Hematopoietic multipotent progenitor cell treated with erythropoietin and hydrocortisone succinate and interleukin-3 and kit ligand, for 15 days (in vitro differentiated cells): ENCODE data around the gene ASCC3.
"Not testable (repeated sequence)": the region's sequence is repeated elsewhere in the genome, so short reads cannot be mapped to it uniquely, and the experiment has no call there.

Experiments
- DNase-seq: peaks from one replicate; pipeline ENCODE4 v3.0.0-alpha.2; 2015; ENCODE audit warnings: low spot score

The ASCC3 gene

DNA sequence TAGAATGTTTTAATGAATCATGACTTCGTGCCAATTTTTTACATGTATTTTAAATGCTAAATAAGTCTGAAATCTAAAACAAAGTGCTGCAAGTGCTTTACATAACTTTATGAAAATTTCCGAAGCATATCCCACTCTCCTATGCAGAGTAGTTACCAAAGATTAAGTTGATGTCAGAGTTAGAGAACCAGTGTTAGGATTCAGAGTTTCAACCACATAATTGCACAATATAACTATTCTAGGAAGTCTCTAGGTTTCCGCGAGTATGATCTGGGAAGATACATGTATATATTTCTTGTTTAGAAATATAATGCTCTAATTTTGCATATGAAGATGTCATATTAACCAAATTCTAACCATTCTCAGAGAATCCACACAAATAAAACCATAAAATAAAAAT, 74.8 kb downstream of the ASCC3 start:
- no peak for DNase-seq

DNA sequence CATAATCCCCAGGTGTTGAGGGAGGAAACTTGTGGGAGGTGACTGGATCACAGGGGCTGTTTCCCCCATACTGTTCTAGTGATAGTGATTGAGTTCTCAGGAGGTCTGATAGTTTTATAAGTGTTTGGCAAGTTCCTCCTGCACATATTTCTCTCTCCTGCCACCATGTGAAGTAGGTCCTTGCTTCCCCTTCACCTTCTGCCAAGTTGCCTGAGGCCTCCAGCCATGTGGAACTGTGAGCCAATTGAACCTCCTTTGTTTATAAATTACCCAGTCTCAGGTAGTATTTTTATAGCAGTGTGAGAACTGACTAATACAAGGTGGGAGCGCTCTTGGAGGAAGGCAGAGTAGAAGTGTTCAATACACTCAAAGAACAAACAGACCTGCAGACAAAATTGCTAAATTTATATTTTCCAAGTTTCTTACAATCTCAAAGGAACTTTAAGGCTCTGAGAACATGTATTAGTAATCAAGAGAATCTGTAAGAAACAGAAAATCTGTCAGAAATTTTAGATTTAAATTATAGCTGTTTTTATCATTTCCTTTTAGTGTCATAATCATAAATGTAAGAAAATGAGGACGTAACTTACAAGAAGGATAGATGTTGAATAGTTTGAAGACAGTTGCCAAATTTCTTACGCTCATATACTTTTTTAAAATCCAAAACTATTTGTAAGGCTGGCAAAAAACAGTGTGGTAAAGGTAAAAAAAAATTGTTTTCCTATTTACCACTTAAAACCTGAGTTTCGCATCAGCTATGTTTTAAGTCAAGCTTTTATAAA, 77.7 kb downstream of the ASCC3 start:
- no peak for DNase-seq

DNA sequence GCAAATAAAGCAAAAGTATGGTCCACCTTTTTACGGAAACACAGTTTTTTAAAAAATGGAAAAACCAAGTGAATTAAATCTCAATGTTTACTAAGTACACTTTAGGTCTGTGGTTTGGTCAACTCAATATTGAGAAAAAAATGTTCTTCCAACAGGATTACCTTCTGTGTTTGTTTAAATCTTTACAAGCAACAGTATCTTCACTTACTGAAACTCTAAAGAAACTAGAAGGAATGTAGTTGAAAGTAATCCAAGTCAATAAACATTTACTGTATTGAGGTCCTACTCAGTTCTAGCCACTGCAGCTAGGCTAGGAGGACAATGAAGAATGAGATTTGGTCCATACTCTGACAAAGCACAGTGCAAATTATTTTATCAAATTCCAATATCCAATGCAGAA, 80.1 kb downstream of the ASCC3 start:
- no peak for DNase-seq

DNA sequence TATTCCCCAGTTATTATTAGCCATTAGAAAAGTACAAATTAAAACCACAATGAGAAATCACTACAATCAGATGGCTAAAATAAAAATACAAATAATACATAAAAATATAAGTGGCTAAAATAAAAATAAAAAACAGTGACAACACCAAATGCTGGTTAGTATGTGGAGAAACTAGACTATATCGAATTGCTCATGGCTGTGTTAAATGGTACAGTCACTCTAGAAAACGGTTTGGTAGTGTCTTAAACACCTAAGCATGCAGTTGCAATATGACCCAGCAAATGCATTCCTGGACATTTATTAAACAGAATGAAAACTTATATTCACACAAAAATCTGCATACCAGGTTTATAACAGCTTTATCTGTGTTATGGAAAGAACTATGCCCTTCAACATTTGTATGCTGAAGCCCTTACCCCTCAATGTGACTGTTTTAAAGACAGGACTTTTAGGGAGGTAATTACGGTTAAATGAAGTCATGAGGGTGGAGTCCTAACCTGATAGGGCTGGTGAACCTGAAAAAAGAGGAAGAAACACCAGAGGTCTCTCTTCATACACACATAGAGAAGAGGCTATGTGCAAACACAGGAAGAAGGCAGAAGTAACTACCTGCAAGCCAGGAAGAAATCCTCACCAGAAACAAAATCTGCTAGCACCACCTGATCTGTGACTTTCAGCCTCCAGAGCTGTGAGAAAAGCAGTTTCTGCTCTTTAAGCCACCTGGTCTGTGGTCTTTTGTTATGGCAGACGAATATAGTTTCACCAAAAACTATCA, 84.9 kb downstream of the ASCC3 start:
- DNase-seq, result no peak

DNA sequence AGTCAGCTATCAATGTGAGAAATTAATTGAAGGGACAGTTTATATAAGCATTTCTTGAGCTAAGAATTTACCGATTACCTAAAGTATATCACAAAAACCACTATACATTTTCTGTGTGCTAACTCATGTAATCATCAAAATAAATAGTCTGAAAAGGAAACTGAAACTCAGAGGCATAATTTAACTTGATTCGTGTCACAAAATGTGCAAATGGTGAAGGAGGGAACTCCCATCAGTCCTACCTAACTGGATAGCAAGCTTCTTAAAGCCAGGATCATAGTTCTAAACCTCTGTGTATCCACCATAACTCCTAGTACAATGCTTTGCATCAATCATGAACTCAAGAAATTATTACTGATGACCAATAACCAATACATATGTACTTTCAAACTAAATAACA, 91.0 kb downstream of the ASCC3 start:
- no peak for DNase-seq

DNA sequence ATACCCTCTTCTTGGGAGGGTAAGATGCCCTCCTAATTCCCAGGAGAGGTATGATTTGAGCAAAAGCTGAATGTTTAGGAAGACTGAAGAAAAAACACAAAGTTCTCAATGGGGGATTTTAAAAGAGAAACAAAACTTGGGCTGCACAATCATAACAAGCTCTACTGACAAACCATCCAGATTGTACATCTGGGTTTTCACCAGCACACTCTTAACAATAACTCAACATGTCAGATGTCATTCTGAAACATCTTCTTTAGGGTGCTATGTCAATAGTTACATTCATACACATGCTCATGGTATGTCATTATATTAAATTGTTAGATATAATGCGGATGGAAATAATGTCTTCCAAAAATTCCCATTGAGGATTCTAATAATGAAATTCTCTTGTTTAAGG, 95.1 kb downstream of the ASCC3 start:
- no peak for DNase-seq

DNA sequence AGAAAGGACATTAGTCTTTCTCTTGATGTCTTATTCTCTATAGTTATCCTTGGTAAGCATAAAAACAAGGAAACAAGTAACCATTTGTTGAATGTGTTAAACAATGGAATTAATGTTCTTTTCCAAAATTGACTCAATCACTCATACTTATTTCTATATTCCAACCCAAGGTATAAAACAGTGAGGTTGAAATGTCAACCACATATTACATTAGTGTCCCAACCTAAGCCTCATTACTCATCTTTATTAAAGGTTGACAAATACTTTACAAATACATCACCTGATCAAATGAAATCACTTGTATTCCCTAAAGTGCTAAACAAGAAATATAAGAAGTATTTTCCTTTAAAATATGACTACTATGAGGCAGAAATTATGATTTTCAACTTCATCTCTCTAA, 100.5 kb downstream of the ASCC3 start:
- DNase-seq, result no peak

DNA sequence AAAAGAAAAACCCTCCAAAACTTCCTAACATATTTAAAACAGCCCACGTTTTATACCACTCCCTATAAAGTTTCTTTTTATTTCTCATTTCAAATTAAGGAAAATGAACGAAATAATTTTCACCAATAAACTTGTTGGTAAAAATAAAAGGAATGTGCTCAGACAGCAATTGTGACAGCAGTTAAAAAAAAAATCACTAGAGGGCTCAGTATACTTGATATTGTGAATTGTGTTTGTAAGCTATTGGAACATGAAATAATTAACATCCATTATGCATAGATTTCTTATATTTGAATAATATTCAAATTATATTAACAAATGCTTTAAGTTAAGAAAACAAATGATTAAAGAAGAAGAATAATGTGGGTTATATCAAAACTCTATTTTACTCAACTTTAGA, 105.5 kb downstream of the ASCC3 start:
- DNase-seq, result no peak

DNA sequence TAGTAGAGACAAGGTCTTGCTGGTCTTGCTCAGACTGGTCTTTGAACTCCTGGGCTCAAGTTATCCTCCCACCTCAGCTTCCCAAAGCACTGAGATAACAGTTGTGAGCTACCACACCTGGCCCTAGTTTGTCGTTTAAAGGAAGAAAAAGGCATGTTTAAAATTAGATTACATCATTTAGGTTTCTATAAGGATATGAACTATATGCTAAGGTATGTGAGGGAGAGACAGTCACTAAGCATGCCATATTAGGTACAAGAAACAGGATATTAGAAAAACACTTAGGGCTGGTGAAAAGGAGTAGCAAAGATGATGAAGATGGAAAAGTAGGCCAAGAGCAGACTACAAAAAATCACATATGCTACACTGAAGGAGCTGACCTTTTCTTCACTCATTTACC, 106.4 kb downstream of the ASCC3 start:
- no peak for DNase-seq

DNA sequence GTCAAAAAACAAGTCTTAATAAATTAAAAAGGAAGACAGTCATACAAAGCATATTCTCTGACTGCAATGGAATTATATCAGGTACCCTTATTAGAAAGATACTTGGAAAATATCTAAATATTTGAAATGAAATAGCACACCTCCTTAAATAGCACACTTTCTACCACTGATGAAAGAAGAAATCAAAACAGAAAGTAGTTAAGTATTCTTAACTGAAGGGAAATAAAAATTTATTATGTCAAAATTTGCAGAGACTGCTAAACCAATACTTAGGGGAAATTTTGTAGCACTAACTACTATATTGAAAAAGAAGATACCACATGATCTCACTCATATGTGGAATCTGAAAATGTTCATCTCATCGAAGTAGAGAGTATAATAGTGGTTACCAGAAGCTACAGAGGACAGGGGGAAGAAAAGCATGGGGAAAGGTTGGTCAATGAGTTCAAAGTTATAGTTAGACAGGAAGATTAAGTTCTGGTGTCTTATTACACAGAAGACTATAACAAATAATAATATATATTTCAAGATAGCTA, 112.2 kb downstream of the ASCC3 start:
- DNase-seq, result no peak

DNA sequence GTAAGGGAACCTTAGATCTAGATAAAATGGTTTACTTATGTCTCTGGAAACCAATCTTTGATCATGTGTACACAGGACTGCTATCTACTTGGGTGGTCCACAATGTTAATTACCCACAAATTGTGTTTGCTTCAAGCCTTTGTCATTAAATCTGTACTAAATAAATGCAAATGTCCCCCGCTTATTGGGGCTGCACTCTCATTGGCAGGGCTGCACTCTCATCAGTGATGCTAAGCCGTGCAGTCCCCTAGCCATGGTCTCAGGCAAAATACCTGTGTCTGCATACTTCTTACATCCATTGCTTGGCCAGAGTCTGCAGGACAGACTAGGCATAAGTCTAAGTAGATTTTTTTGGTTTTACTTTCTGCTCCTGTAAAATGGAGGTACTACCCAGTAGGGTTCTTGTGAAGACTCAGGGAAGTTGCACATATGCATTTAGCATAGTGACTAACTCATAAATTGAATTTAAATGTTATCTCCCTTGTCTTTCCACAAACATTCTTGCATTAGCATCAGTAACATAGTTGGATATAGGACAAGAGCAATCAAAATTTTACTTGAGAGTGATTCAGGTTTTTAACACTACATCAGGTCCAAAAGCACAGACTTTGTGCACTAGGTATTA, 117.4 kb downstream of the ASCC3 start:
- no peak for DNase-seq

DNA sequence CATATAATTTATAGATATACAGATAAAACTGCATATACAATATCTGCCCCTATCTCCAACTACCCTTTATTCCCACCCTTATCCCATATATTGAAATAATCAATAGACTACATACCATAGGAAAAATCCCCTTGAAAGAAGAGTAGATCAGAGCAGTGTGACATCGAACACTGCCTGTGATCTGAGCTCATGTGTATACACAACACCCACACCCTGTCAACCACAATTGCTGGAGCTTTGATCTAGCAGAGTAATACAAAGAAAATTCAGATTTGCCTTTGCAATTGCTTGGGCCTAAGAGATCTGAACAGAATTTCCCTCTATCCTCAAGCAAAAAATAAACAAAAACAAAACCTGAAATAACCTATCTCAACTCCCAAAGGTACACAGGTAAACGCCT, 119.3 kb downstream of the ASCC3 start:
- DNase-seq, result no peak

DNA sequence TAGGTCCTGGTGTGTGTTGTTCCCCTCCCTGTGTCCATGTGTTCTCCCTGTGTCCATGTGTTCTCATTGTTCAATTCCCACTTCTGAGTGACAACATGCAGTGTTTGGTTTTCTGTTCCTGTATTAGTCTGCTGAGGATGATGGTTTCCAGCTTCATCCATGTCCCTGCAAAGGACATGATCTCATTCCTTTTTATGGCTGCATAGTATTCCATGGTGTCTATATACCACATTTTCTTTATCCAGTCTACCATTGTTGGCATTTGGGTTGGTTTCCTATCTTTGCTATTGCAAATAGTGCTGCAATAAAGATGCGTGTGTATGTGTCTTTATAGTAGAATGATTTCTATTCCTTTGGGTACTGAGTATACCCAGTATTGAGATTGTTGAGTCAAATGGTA, 122.7 kb downstream of the ASCC3 start:
- DNase-seq, result not testable (repeated sequence)

DNA sequence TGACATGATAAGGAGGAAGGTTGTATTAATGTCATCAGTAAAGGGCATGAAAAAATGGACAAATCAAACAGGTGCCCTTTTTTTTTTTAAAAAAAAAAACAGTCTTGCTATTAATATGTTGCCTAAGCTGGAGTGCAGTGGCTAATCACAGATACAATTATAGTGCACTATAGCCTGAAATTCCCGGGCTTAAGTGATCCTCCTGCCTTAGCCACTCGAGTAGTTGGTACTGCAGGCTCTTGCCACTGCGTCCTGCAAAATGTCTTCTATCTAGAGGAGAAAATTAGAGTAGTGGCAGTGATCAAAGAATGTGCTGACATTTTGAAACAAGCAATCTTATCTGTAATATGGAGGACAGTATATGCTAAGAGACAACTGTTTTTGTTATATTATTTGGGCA, 127.7 kb downstream of the ASCC3 start:
- DNase-seq, result no peak

DNA sequence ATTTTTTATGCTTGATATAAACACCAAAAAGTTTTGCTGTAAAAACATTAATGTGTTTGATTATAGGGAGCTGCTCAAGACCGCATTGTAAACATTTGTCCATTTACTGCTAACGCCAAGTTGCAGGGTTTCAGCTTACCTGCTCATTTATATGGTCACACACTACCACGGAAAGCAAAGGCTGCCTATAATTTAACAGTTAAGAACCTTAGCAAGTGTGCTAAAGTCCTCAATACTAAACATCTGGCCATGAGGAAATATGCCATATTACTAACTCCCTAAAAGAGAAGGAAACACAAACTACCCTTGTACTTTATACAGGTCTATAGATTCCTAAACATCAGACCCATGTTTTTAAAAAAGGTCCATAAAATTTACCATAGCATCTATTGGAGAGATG, 129.5 kb downstream of the ASCC3 start:
- DNase-seq, result no peak

DNA sequence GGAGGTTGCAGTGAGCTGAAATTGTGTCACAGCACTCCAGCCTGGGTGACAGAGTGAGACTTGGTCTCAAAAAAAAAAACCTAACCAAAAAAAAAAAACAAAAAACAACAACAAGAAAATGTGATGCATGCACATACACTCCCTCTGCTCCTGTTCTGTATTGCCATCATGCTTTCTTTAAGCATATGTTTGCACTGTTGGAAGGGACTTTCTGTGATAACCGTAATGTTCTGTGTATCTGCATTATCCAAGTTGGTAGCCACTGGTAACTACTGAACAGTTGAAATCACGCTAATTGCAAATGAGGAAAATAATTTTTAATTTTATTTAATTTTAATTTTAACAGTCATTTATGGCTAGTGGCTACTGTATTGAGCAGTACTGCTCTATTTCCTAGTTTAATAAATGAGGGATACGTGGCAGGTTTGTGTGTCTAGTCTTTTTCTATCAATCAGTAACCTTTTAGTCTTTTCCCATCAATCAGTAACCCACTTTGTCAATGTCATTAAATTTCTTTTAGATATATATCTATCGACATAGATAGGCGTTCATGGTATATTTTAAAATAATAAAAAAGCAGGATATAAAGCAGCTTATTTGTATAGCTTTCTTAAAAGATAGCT, 135.6 kb downstream of the ASCC3 start:
- DNase-seq, result no peak

DNA sequence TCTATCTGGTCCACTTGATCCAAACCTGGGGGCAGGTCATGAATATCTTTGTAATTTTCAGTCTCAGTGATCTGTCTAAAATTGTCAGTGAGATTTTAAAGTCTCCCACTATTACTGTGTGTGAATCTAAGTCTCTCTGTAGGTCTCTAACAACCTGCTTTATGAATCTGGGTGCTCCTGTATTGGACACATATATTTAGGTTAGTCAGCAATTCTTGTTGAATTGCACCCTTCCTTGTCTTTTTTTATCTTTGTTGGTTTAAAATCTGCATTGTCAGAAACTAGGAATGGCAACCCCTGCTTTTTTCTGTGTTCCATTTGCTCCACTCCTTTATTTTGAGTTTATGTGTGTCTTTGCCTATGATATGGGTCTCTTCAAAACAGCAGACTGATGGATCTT, 140.7 kb downstream of the ASCC3 start:
- no peak for DNase-seq

DNA sequence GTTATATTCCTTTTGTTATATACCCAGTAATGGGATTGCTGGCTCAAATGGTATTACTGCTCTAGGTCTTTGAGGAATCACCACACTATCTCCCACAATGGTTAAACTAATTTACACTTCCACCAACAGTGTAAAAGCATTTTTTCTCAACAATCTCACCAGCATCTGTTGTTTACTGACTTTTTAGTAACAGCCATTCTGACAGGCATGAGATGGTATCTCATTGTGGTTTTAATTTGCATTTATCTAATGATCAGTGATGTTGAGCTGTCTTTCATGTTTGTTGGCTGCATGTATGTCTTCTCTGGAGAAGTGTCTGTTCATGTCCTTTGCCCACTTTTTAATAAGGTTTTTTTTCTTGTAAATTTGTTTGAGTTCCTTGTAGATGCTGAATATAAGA, 143.4 kb downstream of the ASCC3 start:
- not testable (repeated sequence) for DNase-seq

DNA sequence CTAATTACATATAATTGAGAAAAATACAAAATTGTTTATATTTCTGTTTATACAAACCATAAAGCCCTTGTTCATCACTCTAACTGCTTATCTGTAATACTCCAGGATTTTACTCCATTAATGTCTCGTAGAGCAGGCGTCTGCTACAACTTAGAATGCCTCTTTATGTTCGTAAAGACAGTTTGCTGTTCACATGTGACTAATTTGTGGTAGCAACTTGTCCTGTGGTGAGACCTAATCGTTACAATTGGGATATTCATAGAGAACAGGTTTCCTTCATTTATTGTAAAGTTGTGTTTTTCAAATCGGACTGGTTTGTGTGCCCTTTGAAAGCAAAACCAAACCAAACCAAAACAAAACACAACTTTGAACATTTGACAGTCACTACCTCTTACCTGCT, 149.7 kb downstream of the ASCC3 start:
- DNase-seq, result no peak

DNA sequence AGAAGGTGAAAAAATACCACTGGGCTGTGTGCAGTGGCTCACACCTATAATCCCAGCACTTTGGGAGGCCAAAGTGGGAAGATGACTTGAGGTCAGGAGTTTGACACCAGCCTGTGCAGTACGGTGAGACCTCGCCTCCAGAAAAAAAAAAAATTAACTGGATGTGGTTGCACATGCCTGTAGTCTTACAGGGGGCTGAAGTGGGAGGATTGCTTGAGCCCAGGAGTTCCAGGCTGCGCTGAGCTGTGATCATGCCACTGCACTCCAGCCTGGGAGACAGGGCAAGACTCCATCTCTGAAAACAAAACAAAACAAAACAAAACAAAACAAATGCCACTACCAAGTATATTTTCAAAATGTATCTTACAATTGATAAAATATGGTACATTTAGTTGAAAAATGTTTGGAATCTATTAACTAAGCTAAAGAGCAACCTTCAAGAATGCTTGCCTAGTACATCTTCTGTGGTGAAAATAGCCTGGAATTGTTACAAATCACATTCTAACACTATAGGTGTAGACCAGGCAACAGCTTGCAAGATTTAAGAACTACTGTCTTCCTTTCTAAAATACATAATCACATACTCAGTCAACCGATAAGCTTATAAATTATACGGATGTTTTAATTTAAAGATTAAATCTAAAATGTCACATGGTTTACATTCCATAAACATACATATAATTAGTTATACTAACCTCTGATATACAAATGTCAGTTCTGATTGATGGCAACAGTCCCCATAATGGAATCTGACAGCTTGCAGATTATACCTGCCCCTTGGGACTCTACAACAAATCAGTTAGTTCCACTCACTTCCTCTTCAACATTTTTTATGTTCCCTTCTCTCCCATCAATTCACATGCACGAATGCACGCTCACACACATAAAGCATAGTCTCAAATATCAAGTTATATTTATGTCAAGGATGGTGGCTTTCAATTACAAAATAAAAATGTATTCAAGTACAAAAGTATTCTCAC, 150.8 kb downstream of the ASCC3 start:
- no peak for DNase-seq

DNA sequence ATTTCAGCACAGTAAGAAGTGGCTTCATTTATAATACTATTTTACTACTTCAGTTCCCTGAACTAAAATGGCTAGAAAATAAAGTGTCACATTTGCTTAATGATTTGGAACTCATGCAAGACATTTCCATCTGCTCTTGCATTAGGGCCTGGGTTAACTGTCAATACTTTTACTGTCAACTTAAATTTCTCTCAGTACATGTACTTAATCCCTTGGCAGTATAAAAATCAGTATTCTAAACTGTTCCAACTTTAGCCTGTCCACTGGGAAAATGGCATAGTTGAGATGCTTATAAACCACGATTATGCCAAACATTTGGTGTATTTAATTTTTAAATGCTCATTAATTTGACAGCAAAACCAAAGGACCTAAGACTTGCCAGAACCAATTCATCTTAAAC, 154.5 kb downstream of the ASCC3 start:
- no peak for DNase-seq
